ENCODE measurements around the gene CPM.

DNA sequence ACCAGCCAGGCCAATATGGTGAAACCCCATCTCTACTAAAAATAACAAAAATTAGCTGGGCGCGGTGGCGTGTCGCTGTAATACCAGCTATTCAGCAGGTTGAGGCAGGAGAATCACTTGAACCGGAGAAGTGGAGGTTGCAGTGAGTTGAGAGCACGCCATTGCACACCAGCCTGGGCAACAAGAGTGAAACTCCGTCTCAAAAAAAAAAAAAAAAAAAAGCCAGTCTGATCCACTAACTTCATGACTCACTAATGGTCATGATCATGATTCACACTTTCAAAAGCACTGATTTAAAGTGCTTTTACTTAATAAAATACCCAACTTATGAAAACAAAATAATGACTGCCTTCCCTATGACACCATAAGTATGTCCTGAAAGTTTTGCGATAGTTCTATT, 38.4 kb upstream of the CPM start:
- no peak for TF ChIP-seq EGR1 (IDR thresholded peaks at IDR 0.05; ENCODE audit: low read depth in 2 of 2)
- TF ChIP-seq GABPA (IDR thresholded peaks at IDR 0.05 in 1 of 2, conservative IDR thresholded peaks at IDR 0.05 in 1 of 2), result no peak
- TF ChIP-seq, protein P1, sequence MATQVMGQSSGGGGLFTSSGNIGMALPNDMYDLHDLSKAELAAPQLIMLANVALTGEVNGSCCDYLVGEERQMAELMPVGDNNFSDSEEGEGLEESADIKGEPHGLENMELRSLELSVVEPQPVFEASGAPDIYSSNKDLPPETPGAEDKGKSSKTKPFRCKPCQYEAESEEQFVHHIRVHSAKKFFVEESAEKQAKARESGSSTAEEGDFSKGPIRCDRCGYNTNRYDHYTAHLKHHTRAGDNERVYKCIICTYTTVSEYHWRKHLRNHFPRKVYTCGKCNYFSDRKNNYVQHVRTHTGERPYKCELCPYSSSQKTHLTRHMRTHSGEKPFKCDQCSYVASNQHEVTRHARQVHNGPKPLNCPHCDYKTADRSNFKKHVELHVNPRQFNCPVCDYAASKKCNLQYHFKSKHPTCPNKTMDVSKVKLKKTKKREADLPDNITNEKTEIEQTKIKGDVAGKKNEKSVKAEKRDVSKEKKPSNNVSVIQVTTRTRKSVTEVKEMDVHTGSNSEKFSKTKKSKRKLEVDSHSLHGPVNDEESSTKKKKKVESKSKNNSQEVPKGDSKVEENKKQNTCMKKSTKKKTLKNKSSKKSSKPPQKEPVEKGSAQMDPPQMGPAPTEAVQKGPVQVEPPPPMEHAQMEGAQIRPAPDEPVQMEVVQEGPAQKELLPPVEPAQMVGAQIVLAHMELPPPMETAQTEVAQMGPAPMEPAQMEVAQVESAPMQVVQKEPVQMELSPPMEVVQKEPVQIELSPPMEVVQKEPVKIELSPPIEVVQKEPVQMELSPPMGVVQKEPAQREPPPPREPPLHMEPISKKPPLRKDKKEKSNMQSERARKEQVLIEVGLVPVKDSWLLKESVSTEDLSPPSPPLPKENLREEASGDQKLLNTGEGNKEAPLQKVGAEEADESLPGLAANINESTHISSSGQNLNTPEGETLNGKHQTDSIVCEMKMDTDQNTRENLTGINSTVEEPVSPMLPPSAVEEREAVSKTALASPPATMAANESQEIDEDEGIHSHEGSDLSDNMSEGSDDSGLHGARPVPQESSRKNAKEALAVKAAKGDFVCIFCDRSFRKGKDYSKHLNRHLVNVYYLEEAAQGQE (IDR thresholded peaks at IDR 0.05), result no peak
